Medulla oblongata (tissue), 1 donor: ENCODE results near the gene ST14.
A peak's percentile ranks its signal among the peaks of the same experiment; 100 is the strongest.

Experiments used
- DNase-seq: peaks from one replicate; pipeline ENCODE4 v3.0.0-alpha.2; 2015; ENCODE audit errors: extremely low spot score

ST14 gene

DNA sequence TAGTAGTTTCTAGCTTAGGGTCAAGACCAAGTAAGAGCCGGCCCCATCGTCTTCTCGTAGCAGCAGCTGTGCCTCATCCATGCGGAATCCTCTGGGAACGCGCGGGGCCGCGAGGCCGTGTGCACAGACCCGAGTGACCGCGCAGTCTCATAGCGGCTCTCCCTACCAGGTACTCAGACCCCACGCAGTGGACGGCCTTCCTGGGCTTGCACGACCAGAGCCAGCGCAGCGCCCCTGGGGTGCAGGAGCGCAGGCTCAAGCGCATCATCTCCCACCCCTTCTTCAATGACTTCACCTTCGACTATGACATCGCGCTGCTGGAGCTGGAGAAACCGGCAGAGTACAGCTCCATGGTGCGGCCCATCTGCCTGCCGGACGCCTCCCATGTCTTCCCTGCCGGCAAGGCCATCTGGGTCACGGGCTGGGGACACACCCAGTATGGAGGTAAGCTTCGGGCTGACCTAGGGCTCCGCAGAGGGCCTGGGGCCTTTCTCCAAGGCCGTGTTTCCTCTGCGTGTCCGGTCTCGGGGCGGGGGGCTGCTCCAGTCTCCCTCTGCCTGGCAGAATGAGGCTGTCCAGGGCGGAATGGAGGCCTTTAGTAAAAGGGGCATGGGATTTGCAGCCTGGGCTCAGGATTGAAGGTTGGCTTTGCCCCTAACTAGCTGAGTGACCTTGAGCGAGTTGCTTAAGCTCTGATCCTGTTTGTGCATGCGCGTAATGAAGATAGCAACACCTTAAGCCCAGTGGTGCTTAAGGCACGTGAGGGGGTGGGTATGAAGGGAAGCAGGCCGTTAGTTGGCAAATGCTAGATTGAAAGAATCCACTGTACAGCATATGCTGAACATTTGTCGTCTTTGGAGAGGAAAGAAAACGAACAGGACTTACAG, 48.9 kb downstream of the ST14 start:
- no peak for DNase-seq

DNA sequence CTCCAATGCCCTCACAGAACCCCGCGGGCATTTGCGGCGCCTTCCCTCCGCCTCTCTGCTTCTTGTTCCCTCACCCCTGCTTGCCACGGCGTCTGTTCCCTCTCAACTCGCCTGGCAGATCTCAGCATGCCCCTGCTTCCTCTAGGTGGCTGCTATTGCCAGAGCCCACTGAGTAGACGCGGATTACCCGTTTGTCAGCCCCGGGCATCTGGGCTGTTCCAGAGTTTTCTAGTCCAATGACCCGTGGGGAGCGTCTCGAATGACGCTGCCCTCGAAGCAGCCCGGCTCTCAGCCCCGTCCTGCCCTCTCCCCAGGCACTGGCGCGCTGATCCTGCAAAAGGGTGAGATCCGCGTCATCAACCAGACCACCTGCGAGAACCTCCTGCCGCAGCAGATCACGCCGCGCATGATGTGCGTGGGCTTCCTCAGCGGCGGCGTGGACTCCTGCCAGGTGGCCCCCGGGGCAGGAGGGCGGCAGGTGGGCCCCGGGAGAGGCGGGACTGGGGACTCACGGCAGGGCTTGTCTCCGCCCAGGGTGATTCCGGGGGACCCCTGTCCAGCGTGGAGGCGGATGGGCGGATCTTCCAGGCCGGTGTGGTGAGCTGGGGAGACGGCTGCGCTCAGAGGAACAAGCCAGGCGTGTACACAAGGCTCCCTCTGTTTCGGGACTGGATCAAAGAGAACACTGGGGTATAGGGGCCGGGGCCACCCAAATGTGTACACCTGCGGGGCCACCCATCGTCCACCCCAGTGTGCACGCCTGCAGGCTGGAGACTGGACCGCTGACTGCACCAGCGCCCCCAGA, 49.7 kb downstream of the ST14 start:
- no peak for DNase-seq

DNA sequence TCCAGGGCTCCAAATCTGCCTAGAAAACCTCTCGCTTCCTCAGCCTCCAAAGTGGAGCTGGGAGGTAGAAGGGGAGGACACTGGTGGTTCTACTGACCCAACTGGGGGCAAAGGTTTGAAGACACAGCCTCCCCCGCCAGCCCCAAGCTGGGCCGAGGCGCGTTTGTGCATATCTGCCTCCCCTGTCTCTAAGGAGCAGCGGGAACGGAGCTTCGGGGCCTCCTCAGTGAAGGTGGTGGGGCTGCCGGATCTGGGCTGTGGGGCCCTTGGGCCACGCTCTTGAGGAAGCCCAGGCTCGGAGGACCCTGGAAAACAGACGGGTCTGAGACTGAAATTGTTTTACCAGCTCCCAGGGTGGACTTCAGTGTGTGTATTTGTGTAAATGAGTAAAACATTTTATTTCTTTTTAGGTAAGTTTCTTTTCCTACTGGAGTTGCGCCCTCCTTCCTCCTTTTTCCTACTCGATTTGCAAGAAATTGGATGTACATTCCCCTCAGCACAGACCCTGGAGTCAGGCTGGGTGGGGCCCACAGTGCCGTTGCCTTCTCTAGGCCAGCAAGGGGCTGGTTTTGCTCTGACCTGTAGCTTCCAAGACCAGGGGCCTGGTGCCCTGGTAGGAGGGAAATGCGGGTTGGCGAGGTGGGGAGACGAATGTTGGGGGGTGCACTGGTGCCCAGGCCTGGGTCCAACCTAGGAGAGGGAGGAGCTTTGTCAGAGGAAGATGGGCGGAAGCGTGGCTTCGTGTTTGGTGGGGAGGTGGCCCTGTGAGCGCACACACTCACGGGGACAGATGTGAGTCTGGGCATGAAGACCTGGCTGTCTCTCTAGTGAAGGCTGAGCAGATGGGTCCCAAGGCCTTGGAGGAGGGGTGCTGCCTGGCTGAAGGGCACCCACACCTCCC, 50.6 kb downstream of the ST14 start:
- DNase-seq: no peak

DNA sequence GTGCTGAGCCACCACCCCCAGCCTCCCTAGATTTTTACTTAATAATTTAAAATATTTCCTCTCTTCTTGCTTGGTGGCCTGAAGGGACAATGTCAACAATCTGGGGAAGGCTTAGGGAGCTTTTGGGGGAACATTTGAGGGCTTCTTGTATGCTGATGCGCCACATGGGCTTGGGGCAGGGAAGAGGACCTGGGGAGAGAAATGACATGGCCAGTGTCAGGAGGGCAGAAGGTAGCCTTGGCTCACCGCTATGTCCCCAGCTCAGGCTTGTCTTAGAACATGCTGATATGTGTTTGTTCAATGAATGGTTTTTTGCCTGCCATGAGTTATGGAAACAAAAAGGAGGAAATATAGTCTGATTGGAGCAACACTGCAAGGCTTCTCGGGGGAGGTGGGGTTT, 51.6 kb downstream of the ST14 start:
- no peak for DNase-seq

DNA sequence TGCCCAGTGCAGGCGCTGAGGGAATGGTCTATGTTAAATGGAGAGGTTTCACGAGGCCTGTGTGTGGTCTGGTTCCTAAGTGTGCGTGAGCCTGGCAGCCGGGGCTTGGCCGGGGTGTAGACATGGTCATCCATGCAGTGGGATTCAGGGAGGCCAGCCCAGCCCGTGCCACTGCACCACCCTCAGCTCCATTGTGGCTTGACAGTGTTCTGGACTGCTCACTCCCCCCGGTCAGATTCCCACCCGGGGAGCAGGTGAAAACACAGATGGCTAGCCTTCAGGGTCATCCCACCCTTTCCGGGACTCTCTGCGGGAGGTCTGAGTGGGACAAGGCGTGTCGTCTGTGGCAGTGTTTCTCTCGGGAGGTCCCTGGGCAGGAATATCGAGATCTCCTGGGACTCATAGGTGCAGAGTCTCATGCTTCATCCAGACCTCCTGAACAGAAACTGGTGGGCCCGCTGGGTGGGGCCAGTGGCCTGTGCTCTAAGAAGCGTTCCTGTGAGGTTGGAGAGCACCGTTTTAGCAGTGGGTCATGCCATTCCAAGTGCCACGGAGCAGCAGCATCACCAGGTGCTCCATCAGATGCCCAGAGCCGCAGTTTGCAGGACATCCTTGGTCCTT, 52.3 kb downstream of the ST14 start:
- no peak for DNase-seq

DNA sequence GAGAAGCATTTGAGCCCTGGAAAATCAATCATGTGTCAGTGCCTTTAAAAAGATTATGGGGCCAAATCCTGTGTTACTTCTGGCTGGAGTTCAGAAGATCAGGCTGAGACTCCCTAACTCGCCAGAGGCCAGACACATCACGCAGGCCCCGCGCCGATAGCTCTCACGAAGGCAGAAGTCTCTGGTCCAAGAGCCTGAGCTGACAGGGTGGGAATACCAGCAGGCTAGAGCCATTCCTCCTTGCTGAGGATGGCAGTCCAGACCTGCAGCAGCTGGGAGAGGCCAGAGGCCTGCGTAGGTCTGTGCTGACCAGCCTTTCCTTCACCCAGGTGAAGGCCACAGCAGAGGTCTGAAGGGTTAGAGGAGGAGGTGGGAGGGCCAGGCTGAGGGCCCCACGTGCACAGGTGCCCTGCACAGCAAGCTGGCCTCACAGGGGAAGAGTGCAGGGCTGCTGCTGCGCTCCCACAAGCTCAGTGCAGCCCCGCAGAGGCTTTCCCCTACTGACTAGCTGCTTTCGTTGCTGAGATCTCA, 52.9 kb downstream of the ST14 start:
- no peak for DNase-seq

DNA sequence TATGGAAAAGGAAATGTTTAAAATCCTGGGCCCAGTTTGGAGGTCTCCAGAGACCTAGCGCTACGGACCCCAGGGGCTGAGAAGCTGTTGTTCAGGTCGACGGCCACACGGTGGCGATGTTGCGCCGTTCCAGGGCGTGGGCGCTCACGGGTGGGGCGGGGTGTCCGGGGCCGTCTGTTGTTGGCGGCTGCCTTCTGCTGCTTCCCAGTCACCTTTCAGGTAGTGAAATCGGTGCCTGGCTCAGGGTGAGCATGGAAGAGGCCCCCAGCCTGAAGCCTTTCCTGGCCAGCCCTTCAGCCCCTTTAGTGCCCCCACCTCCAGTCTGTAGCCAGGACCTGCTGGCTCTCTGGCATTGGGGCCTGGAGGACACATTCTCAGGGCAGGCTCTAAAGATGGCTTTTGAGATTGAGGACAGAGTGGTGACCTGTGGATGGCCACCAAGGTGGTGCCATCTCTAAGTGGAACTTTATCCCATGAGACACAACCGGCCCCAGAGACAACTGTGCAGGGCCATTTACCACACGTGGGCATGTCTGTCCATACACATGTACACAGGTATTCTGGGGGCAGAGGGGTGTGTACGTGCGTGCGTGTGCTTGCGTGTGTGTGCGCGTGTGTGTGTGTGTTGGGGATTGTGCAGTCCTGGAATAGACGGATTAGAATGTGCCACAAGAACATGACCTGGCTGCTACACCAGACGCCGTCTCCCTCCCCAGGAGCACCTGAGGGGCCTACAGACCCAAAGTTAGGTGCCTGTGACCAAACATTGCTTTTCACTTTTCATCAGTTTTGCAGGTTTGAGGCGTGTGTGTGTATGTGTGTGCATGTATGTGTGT, 53.8 kb downstream of the ST14 start:
- DNase-seq: peak; percentile 61

DNA sequence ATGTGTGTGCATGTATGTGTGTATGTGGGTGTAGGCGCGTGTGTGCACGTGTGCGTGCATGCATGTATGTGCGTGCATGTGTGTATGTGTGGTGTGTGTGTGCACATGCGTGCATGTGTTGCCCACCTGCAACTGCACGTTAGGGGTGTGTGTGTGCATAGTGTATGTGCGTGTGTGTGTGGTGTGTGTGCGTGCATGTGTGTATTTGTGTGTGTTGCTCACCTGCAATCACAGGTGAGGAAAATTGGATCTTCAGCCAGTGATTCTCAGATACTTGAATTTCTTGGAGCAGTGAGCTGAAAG, 54.3 kb downstream of the ST14 start:
- no peak for DNase-seq

DNA sequence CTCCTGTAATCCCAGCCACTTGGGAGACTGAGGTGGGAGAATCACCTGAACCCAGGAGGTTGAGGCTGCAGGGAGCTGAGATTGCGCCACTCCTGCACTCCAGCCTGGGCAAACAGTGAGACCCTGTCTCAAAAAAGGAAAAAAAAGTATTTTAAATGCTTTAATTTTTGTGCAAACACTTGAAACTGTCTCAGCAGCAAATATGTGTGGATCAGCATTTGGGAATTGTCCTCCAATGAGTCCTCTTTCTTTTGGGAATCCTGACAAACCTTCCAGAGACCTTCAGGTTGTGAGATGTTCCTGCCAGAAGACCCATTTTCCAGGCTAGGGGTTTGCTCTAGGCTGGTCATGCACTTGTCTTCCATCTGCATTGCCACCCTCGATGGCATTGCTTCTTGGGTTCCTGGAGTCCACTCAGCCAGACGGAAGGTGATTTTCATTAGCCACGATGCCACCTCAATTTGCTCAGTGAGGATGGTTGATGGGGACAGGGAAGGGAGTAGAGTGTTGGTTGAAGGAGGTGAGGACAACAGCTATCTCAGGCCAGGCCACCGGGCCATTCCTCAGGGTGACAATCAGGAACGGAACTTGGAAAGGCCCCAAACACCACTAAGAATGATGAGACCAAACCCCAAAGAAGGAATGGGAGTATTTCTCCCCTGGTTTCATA, 55.4 kb downstream of the ST14 start:
- DNase-seq: no peak

DNA sequence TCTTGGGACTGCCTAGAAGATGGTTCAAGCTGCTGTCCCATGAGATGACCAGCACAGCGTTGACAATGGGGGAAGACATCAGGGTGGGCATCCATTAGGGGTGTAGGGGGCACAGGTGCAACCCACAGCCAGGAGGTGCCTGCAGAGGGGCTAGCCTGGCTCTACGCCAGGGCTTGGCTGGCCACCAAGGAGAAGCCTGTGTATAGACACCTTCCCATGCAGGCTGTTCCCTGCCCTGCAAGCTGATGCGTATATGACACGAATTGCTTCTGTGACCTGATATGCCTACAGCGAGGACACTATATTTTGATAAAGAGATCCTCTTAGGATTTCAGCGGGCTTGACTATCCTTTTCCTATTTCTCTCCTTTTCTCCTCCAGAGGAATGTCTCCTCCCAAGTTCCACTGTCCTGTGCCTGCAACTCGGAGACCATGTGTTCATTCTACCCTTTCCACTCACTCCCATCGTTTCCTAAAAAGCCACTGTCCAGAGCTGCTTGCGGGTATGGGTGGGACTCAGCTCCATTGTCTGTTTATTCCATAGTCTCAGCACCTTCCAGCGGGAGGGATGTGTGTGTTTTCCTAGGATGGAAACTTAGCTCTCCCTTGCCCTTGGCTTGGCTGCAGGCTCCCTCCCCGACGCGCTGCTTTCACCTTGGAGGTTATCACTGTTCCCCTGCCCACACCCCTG, 56.1 kb downstream of the ST14 start:
- DNase-seq: no peak

DNA sequence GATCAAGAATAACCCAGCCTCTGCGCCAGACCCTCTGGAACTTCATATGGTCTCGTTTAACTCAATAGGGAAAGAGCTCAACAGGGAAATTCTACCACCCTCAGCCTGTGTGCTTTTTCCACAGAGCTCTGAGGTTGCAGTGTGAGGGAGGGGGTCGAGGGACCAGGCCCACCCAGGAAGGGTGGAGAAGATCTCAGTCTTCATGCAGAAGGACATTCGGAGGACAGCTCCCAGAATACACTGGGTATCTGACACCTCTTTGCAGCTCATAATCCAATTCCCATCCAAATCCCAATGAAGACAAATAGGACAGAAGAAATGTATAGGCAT, 56.6 kb downstream of the ST14 start:
- DNase-seq: no peak

DNA sequence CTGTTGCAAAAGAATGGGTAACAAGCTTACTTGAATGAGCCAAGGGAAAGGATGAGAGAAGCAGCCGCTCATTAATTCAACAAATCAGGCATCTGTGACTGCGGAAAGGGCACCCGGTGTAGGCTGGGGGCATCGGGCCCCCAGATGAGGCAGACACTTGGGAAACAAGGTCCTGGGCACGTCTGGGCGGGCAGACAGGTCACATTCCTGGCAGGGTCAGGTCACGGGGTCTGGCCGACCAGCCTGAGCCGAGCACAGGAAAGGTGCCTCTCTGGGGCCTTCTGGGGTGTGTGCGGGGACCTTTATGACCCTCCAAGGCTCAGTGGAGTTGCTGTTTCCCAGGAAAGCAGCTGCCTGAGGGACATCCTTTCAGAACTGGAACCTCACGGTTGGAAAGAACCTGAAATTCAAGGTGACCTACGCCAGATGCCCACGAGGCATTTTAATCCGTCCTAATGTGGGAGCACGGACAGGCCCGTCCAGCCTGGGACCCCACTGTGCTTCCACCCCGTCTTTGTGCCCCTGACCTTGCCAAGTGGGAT, 57.1 kb downstream of the ST14 start:
- DNase-seq: no peak

DNA sequence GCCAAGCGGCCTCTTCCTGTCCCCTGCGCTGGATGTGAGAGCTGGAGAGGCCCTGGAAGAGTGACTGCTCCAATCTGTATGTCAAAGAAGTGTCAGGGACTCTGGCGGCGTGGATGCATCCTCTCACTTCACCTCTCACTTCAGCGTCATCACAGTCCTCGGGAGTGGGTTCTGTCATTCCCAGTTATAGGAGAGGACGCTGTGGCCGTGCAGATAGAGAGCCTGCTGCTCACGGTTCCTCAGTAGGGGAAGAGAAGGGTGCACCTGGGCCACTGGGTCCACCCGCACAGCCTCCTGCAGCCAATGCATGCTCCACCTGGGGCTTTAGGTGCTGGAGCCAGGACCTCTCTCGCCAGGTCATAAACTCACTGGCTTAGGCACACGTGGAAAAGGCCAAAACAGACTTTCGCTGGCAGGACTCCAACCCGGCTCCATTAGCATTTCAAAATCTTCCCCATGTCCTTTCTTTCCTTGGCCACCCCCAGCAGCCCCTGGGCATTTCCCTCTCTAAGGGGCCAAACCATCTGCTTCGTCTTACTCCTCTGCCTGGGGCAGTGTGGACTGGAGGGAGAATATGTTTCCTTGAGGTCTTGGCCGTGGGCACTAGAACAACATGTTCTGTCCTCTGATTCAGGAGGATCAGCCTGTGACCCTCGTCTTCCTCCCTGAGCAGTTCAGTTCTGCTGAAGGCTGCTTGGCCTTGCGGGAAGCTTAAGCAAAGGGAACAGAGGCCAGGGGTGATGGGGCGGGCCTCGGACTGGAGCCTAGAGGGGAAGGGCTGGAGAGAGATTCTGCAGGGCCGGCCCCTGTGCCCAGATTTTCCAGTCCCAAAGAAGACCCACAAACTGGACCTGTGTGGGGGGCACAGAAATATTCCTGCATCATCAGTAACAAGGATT, 57.8 kb downstream of the ST14 start:
- no peak for DNase-seq

DNA sequence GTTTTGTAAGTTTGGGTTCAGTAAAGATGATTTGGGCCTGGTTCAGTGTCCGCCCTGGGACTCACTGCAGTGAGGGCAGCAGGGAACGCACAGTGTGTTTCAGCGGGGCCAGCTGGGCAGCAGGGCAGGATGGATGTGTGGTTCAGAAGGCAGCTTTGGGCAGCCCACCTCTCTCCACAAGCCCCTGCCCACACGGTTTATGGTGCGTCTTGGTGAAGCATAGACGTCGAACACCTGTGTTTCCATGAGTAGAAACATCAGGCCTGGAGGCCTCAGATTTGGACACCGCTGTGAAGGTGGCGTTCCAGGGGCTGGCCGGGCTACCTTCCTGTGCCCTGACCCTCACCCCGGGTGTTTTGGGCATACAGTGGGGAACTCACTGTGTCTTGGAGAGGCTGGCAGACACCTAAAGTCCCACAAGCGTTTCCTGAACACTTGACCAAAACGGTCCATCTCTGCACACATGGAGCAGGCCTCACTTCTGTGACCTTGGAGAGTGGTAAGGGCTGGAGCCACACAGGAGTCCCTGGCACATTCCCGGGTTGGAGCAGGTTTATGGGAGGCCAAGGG, 59.0 kb downstream of the ST14 start:
- no peak for DNase-seq

DNA sequence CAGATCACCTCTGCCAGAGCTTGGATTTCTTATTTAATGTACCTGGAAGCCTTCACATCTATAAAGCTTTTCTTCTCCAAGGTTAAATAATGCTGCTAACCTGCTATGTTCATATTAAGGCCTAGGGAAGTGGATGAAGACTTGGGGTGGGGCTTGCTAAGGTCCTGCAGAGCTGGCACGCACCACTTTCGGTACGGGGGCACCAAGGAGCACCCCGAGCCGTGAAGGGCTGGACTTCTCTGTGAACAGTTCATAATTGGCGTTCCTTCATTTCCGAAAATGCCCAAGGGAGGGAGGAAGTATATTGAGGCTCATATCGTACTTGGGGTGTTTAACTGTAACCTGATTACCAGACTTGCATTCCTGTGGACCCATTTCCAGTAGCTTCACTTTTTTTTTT, 59.6 kb downstream of the ST14 start:
- DNase-seq: no peak

DNA sequence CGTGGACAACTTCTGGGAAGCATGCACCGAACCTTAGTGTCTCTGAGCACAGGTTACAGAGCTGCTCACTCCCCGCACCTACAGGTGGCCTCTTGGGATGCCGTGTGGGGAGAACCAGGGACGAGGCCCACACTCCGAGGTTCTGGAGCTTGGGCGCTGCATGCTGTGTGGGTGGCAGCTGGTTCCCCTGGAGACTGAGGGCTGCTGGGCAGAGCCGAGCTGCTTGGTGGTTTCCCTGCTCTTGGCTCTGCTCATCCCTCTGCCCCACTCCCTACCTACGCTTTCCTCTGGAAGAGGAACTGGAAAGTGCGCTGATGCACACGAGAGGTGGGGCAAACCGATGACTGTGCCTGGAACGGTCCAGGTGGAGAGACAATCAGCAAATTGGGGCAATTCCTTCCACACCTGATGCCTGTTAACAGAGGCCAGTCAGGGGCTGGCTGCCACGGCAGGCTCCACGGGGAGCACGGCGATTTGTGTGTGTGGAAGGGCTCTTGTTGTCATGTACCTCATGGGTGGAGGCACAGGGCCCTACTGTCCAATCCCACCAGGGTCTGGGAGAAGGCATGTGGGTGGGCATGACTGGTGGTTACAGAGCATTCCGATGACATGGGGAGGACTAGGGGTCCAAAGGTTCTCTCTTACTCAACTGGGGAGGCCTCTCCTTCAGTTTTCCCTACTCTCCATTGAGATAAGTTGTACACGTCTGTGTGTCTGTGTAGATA, 60.9 kb downstream of the ST14 start:
- no peak for DNase-seq

DNA sequence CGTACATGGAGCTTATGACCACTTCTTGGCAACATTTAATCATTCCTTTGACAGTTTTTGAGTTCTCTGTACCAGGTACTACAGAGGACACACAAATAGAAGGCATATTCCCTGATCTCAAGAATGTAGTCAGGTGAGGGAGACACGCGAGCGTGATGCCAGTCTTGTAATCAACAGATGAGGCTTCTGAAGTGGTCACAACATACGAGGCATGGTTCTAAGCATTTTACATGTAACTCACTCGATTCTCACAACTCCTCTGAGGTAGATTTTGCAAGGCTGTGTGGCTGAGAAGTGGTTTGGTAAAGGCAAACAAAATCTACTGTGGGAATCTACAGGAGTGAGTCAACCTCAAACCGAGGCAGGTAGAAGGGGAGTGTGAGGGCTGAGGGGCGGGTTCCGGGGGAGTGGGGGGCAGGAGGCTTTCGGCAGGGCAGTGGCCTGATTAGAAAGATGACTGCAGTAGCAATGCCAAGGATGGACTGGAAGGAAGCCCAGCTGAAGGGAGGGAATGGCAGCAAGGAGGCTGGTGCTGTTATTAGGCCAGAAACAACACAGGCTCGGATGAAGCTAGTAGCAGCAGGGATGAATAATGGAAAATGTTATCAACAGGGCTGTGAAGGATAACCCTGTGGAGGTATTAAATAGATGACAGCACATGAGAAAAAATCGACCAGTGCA, 63.8 kb downstream of the ST14 start:
- peak; percentile 15 for DNase-seq
